ENCODE results near the gene ZBTB11. TPM values are rescaled to one million over a fixed set of nuclear protein-coding genes. Genes with fewer than 3 reads are reported as not detected.

ZBTB11 gene
- total and polyA plus RNA-seq, 10 of the 15 experiments (the other 5 are each of a cell fraction or from before 2014, with no cell fraction given): 3.5 to 25.7 (median 18.0) TPM

DNA sequence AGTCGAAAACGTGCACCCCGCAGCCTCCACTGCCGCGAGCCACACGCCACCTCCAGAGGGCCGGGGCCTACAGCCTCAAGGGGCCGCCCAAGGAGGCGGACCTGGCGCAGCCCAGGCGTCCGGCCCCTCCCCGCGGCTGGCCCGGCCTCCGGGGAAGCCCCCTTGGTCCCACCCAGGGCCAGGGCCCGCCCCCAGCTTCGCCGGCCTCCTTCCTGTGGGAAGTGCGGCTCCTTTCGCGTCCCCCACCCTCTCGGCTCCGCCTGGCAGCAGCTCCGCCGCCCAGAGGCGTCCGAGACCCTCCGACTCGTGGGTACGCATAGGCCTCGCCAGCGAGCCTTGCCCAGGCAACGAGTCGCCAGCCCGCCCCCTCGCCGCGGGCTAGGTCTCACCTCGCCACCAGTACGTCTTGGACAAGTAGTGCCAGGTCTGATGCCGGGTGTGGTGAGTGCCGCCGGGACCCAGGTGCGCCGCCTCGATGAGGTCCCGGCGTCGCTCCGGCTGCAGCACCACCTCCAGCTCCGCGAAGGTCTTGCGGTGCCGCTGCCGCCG is 642 bp downstream of the ZBTB11 start (continued):
- TF ChIP-seq, protein P1, sequence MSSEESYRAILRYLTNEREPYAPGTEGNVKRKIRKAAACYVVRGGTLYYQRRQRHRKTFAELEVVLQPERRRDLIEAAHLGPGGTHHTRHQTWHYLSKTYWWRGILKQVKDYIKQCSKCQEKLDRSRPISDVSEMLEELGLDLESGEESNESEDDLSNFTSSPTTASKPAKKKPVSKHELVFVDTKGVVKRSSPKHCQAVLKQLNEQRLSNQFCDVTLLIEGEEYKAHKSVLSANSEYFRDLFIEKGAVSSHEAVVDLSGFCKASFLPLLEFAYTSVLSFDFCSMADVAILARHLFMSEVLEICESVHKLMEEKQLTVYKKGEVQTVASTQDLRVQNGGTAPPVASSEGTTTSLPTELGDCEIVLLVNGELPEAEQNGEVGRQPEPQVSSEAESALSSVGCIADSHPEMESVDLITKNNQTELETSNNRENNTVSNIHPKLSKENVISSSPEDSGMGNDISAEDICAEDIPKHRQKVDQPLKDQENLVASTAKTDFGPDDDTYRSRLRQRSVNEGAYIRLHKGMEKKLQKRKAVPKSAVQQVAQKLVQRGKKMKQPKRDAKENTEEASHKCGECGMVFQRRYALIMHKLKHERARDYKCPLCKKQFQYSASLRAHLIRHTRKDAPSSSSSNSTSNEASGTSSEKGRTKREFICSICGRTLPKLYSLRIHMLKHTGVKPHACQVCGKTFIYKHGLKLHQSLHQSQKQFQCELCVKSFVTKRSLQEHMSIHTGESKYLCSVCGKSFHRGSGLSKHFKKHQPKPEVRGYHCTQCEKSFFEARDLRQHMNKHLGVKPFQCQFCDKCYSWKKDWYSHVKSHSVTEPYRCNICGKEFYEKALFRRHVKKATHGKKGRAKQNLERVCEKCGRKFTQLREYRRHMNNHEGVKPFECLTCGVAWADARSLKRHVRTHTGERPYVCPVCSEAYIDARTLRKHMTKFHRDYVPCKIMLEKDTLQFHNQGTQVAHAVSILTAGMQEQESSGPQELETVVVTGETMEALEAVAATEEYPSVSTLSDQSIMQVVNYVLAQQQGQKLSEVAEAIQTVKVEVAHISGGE (CRISPR knock-in tag; IDR thresholded peaks at IDR 0.05): peak; percentile 85
- peak; percentile 82 for TF ChIP-seq CREM (IDR thresholded peaks at IDR 0.05; ENCODE audit: low read depth)
- no peak for TF ChIP-seq SREBF2 (IDR thresholded peaks at IDR 0.05; ENCODE audit: low read length)
- TF ChIP-seq GATAD2B (conservative IDR thresholded peaks at IDR 0.05; ENCODE audit: low read depth): peak; percentile 62; the same call in 1 of the 2 replicates
- no peak for TF ChIP-seq WRNIP1 (IDR thresholded peaks at IDR 0.05; ENCODE audit: borderline replicate concordance, low read depth, low read length)
- TF ChIP-seq POU2F2 (IDR thresholded peaks at IDR 0.05; ENCODE audit: borderline replicate concordance, low read depth, low read length): 0 out of 3 replicates have a peak, but pooled peaks have one; percentile 18
- peak; percentile 33 for TF ChIP-seq SMARCA5 (IDR thresholded peaks at IDR 0.05)
- peak; percentile 15 for TF ChIP-seq RELA (IDR thresholded peaks at IDR 0.05; ENCODE audit: borderline replicate concordance, partially characterized antibody)
- TF ChIP-seq, protein P2, sequence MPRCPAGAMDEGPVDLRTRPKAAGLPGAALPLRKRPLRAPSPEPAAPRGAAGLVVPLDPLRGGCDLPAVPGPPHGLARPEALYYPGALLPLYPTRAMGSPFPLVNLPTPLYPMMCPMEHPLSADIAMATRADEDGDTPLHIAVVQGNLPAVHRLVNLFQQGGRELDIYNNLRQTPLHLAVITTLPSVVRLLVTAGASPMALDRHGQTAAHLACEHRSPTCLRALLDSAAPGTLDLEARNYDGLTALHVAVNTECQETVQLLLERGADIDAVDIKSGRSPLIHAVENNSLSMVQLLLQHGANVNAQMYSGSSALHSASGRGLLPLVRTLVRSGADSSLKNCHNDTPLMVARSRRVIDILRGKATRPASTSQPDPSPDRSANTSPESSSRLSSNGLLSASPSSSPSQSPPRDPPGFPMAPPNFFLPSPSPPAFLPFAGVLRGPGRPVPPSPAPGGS (IDR thresholded peaks at IDR 0.05; ENCODE audit: borderline replicate concordance, insufficient read depth, low read depth, low read length, poor library complexity, severe bottlenecking): peak; percentile 77
- TF ChIP-seq MEF2A (IDR thresholded peaks at IDR 0.05; ENCODE audit: insufficient read depth, low read depth, low read length): no peak
- TF ChIP-seq, protein P3, sequence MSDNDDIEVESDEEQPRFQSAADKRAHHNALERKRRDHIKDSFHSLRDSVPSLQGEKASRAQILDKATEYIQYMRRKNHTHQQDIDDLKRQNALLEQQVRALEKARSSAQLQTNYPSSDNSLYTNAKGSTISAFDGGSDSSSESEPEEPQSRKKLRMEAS (IDR thresholded peaks at IDR 0.05; ENCODE audit: low read depth, low read length): peak; percentile 35; the same call in 1 of the 2 replicates
- TF ChIP-seq SIX5 (IDR thresholded peaks at IDR 0.05; ENCODE audit: low read depth, low read length, severe bottlenecking): peak; percentile 27
- TF ChIP-seq, protein P4, sequence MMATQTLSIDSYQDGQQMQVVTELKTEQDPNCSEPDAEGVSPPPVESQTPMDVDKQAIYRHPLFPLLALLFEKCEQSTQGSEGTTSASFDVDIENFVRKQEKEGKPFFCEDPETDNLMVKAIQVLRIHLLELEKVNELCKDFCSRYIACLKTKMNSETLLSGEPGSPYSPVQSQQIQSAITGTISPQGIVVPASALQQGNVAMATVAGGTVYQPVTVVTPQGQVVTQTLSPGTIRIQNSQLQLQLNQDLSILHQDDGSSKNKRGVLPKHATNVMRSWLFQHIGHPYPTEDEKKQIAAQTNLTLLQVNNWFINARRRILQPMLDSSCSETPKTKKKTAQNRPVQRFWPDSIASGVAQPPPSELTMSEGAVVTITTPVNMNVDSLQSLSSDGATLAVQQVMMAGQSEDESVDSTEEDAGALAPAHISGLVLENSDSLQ (IDR thresholded peaks at IDR 0.05): no peak
- peak; percentile 71 for TF ChIP-seq LARP7 (IDR thresholded peaks at IDR 0.05)
- TF ChIP-seq POLR2AphosphoS5 (IDR thresholded peaks at IDR 0.05; ENCODE audit: low read length): peak; percentile 70; the same call in 1 of the 2 replicates
- 0 out of 2 replicates have a peak, but pooled peaks have one; percentile 53 for TF ChIP-seq HDGF (IDR thresholded peaks at IDR 0.05)
- TF ChIP-seq GABPA (IDR thresholded peaks at IDR 0.05; ENCODE audit: low read depth): peak; percentile 85
- TF ChIP-seq TAF1 (IDR thresholded peaks at IDR 0.05; ENCODE audit: borderline replicate concordance, low read depth, low read length): peak; percentile 61
- peak; percentile 89 for TF ChIP-seq MXI1 (IDR thresholded peaks at IDR 0.05; ENCODE audit: low read depth, low read length)
- peak; percentile 42; the same call in 1 of the 2 replicates for TF ChIP-seq DPF2 (IDR thresholded peaks at IDR 0.05)
- TF ChIP-seq, protein P5, sequence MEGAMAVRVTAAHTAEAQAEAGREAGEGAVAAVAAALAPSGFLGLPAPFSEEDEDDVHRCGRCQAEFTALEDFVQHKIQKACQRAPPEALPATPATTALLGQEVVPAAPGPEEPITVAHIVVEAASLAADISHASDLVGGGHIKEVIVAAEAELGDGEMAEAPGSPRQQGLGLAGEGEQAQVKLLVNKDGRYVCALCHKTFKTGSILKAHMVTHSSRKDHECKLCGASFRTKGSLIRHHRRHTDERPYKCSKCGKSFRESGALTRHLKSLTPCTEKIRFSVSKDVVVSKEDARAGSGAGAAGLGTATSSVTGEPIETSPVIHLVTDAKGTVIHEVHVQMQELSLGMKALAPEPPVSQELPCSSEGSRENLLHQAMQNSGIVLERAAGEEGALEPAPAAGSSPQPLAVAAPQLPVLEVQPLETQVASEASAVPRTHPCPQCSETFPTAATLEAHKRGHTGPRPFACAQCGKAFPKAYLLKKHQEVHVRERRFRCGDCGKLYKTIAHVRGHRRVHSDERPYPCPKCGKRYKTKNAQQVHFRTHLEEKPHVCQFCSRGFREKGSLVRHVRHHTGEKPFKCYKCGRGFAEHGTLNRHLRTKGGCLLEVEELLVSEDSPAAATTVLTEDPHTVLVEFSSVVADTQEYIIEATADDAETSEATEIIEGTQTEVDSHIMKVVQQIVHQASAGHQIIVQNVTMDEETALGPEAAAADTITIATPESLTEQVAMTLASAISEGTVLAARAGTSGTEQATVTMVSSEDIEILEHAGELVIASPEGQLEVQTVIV (IDR thresholded peaks at IDR 0.05; ENCODE audit: borderline replicate concordance, partially characterized antibody): no peak
- peak; percentile 78; the same call in 1 of the 2 replicates for TF ChIP-seq CREB1 (IDR thresholded peaks at IDR 0.05; ENCODE audit: low read depth)
